Suprapubic skin (tissue), 4 donors: ENCODE measurements around the gene LRPPRC. TPM values are rescaled to one million over a fixed set of nuclear protein-coding genes. Genes with fewer than 3 reads are reported as not detected.
"Not testable (repeated sequence)": the region's sequence is repeated elsewhere in the genome, so short reads cannot be mapped to it uniquely, and the experiment has no call there.

Experiments
- DNase-seq, 2 donors: peaks; one replicate each; pipeline ENCODE4 v3.0.0-alpha.2; 2019; ENCODE audit warnings: low spot score in 2 of 2
- H3K27ac ChIP-seq: fragments of 200-600 bp; sonication (generic); one replicate; pipeline ENCODE4 v1.5.1; 2019
- H3K27me3 ChIP-seq: fragments of 200-600 bp; sonication (generic); one replicate; pipeline ENCODE4 v1.5.1; 2019
- H3K36me3 ChIP-seq: fragments of 200-600 bp; sonication (generic); one replicate; pipeline ENCODE4 v1.5.1; 2019
- H3K4me1 ChIP-seq: fragments of 200-600 bp; sonication (generic); one replicate; pipeline ENCODE4 v1.5.1; 2019
- H3K4me3 ChIP-seq: fragments of 200-600 bp; sonication (generic); one replicate; pipeline ENCODE4 v1.5.1; 2019; ENCODE audit warnings: mild to moderate bottlenecking
- H3K9me3 ChIP-seq: fragments of 200-600 bp; sonication (generic); one replicate; pipeline ENCODE4 v1.5.1; 2019
- EP300 ChIP-seq: sonication (generic); formaldehyde crosslinking; IDR thresholded peaks from one replicate; pipeline ENCODE4 v1.6.1; 2017; ENCODE audit warnings: antibody characterized with exemption
- POLR2A ChIP-seq, 2 donors: fragments of 450-650 bp; IDR thresholded peaks; one replicate each; pipeline ENCODE4 v1.6.1; 2017; ENCODE audit warnings: antibody characterized with exemption in 2 of 2, mild to moderate bottlenecking in 2 of 2, moderate library complexity in 2 of 2
- POLR2AphosphoS5 ChIP-seq, 3 donors: sonication (generic); formaldehyde crosslinking; IDR thresholded peaks; one replicate each; pipeline ENCODE4 v1.6.1; 2017; ENCODE audit warnings: antibody characterized with exemption in 3 of 3
- WGBS: methylation state at CpG from one replicate; pipeline ENCODE4 v1.1.5; 2018; 5-methylcytosine and 5-hydroxymethylcytosine counted together
- total RNA-seq, 4 donors: library from RNA; depleted of rRNA; stranded (reverse); fragments of >200 nt; gene quantifications; one replicate each; pipeline ENCODE4 v1.1.0, GENCODE V29; 2016
- TF ChIP-seq, protein P1 (sequence below), 2 donors: fragments of 200-600 bp in 1 of 2; fragments of 450-650 bp in 1 of 2; sonication (generic) in 1 of 2; IDR thresholded peaks; one replicate each; pipeline ENCODE4 v1.5.1; 2016 to 2019; ENCODE audit warnings: antibody characterized with exemption in 2 of 2, mild to moderate bottlenecking in 1 of 2, moderate library complexity in 1 of 2

Gene LRPPRC
- total RNA-seq, 4 donors from 2014 or later = 45.1 to 74.7 (median 46.6) TPM

DNA sequence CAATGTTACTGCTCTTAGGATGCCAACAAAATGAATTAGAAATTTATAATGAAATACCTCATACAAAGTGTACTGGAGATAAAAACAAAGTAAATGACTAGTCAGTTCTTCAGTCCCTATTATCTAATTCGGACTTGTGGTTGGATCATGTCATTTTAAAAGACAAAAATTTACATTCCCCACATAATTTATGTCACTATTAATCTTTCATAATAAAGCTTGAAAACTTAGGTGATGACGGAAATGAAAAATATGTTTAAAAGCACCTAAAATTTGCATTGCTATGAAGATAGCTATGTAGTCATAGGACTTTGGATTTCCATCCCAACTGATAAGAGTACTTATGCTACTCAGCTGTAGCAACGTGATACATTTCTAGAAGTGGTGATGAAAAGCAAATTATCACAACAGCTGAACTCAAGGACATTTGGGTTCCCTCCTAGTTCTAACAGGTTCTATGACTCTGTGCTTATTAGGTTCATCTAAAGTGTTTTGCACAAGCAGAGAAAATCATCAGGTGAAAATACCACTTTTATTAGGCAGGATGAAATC lies 58.4 kb downstream of the LRPPRC start:
- H3K36me3 ChIP-seq = peaks cover 49% of the 10 kb centered on the region
- DNase-seq = no peak
- H3K27me3 ChIP-seq = no peaks in the 10 kb centered on the region
- TF ChIP-seq, protein P1, sequence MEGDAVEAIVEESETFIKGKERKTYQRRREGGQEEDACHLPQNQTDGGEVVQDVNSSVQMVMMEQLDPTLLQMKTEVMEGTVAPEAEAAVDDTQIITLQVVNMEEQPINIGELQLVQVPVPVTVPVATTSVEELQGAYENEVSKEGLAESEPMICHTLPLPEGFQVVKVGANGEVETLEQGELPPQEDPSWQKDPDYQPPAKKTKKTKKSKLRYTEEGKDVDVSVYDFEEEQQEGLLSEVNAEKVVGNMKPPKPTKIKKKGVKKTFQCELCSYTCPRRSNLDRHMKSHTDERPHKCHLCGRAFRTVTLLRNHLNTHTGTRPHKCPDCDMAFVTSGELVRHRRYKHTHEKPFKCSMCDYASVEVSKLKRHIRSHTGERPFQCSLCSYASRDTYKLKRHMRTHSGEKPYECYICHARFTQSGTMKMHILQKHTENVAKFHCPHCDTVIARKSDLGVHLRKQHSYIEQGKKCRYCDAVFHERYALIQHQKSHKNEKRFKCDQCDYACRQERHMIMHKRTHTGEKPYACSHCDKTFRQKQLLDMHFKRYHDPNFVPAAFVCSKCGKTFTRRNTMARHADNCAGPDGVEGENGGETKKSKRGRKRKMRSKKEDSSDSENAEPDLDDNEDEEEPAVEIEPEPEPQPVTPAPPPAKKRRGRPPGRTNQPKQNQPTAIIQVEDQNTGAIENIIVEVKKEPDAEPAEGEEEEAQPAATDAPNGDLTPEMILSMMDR (IDR thresholded peaks at IDR 0.05) = no peak
- TF ChIP-seq POLR2A (IDR thresholded peaks at IDR 0.05) = no peak
- no peak for TF ChIP-seq POLR2AphosphoS5 (IDR thresholded peaks at IDR 0.05)
- TF ChIP-seq EP300 = no peak
- no peak overlapping the region for H3K4me3 ChIP-seq
- H3K4me1 ChIP-seq = no peaks in the 10 kb centered on the region
- 75% methylated on average over 3 of the region's 3 CpGs for WGBS
- H3K27ac ChIP-seq = no peak overlapping the region
- H3K9me3 ChIP-seq = no peaks in the 10 kb centered on the region

DNA sequence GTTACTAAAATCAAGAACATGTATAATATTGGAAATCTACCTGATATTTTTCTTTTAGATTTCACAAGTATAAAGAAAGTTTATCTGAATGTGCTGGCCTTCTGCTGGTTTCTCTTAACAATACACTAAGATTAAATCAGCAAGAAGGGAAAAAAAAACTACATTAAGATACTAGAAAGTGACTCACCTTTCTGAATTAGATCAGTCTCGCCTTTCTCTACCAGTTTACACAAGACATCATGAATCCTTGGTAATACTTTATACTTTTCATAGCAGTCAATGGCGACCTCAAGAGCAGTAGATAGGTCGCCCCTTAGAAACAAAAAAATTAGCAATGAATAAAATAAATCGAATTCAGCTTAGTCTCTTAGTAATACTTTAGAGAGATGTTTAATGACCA lies 61.2 kb downstream of the LRPPRC start:
- H3K4me1 ChIP-seq = no peaks in the 10 kb centered on the region
- DNase-seq = no peak
- no peak for TF ChIP-seq POLR2A (IDR thresholded peaks at IDR 0.05)
- TF ChIP-seq, protein P1 (IDR thresholded peaks at IDR 0.05) = no peak
- H3K27ac ChIP-seq = no peak overlapping the region
- H3K36me3 ChIP-seq = peaks cover 49% of the 10 kb centered on the region
- WGBS = 86% methylated on average over 4 of the region's 4 CpGs
- no peaks in the 10 kb centered on the region for H3K27me3 ChIP-seq
- no peaks in the 10 kb centered on the region for H3K9me3 ChIP-seq
- no peak overlapping the region for H3K4me3 ChIP-seq

DNA sequence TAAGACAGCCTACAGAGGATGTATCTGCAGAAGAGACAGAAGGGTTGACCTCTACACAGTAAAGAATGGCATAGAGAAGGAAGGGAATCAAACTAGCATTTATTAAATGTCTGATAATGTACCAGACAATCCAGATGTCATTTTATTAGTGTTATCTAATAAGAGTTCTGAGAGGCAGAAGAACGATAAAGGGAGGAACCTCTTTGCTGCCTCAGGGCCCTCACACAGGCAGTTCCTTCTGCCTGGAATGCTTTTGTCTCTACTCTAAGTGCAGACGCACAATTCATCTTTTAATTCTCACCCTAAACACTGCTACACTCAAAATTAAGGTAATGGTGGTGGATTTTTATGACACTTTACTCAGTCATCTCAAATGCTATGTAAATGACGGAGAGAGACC lies 64.5 kb downstream of the LRPPRC start:
- Histone ChIP-seq H3K4me1 (no peaks in the 10 kb centered on the region), H3K27ac (no peak overlapping the region), H3K4me3 (no peak overlapping the region), H3K27me3 (no peaks in the 10 kb centered on the region), H3K36me3 (peaks cover 53% of the 10 kb centered on the region), H3K9me3 (no peaks in the 10 kb centered on the region)
- no peak for TF ChIP-seq POLR2A (IDR thresholded peaks at IDR 0.05)
- no peak for TF ChIP-seq POLR2AphosphoS5 (IDR thresholded peaks at IDR 0.05)
- no peak for DNase-seq
- WGBS = 89% methylated on average over 3 of the region's 3 CpGs

DNA sequence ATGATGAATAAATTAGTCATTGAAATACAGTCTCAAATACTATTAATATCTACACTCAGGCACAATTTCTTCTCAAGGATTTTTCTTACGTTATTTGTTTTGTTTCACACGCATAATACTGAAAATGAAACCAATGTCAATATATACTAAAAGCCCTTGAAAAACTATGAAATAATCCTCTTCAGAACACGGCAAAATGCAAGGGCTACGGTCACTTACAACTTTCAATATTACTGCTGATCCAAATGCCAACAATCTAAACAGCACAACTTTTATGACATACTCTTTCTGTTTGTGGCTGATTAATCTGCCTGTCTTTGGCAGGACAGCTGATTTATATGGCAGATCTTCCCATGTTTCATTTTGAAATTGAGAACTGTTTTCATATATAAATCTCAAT lies 68.3 kb downstream of the LRPPRC start:
- H3K36me3 ChIP-seq = peaks cover 60% of the 10 kb centered on the region
- TF ChIP-seq POLR2A (IDR thresholded peaks at IDR 0.05) (no peak), POLR2AphosphoS5 (IDR thresholded peaks at IDR 0.05) (no peak), EP300 (no peak)
- TF ChIP-seq, protein P1 (IDR thresholded peaks at IDR 0.05) = no peak

DNA sequence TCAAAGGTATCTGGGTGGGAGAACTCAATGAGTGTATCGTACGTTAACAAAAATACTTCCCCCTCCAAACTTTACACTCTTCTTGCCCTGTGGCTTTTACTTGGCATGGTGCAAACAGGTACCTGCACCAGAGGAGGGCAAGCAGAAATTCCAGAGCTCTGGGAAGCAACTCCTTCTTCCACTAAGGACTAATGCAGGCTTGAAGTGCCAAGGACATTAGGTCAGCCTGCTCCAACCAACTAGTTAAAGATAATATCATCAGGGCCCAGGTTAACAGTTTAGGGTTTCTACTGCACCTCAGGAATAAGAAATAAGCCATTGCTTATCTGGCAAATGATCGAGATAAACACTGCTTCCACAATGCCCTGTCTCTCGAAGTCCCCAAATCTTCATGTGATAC lies 70.4 kb downstream of the LRPPRC start:
- no peaks in the 10 kb centered on the region for H3K4me1 ChIP-seq
- no peak for DNase-seq
- no peaks in the 10 kb centered on the region for H3K27me3 ChIP-seq
- H3K27ac ChIP-seq = no peak overlapping the region
- TF ChIP-seq, protein P1 (IDR thresholded peaks at IDR 0.05) = no peak
- TF ChIP-seq EP300 = no peak
- no peak for TF ChIP-seq POLR2AphosphoS5 (IDR thresholded peaks at IDR 0.05)
- TF ChIP-seq POLR2A (IDR thresholded peaks at IDR 0.05) = no peak
- 92% methylated on average over 4 of the region's 4 CpGs for WGBS
- H3K4me3 ChIP-seq = no peak overlapping the region
- H3K36me3 ChIP-seq = peaks cover 59% of the 10 kb centered on the region
- H3K9me3 ChIP-seq = no peaks in the 10 kb centered on the region

More for the DNA sequence above, 68.3 kb downstream of the LRPPRC start:
- no peak for DNase-seq
- H3K9me3 ChIP-seq = no peaks in the 10 kb centered on the region
- H3K4me3 ChIP-seq = no peak overlapping the region
- 85% methylated on average over 4 of the region's 4 CpGs for WGBS
- H3K4me1 ChIP-seq = no peaks in the 10 kb centered on the region
- no peaks in the 10 kb centered on the region for H3K27me3 ChIP-seq
- H3K27ac ChIP-seq = no peak overlapping the region

DNA sequence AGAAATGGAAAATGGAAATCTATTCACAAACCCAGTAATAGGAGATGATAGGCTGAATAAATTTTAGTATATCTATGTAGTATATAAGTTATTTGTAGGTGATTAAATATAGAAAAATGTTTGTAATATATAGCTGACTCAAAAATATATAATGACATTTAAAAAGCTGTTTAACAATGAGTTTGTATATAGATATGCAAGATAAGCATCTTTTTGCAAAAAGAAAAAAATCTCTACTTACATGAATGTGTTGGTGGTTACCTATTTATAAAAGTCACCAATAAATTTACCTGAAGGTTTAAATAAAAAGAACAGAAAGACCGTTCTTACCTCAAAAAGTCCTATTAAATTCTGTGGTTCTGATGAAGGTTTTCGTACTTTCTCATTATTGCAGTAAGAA lies 71.3 kb downstream of the LRPPRC start:
- Histone ChIP-seq H3K9me3 (no peaks in the 10 kb centered on the region), H3K4me3 (no peak overlapping the region), H3K27me3 (no peaks in the 10 kb centered on the region), H3K4me1 (no peaks in the 10 kb centered on the region), H3K27ac (no peak overlapping the region), H3K36me3 (peaks cover 58% of the 10 kb centered on the region)
- DNase-seq = no peak
- WGBS = 95% methylated on average over 2 of the region's 2 CpGs
- TF ChIP-seq, protein P1 (IDR thresholded peaks at IDR 0.05) = no peak
- no peak for TF ChIP-seq POLR2AphosphoS5 (IDR thresholded peaks at IDR 0.05)
- no peak for TF ChIP-seq POLR2A (IDR thresholded peaks at IDR 0.05)
- TF ChIP-seq EP300 = no peak

DNA sequence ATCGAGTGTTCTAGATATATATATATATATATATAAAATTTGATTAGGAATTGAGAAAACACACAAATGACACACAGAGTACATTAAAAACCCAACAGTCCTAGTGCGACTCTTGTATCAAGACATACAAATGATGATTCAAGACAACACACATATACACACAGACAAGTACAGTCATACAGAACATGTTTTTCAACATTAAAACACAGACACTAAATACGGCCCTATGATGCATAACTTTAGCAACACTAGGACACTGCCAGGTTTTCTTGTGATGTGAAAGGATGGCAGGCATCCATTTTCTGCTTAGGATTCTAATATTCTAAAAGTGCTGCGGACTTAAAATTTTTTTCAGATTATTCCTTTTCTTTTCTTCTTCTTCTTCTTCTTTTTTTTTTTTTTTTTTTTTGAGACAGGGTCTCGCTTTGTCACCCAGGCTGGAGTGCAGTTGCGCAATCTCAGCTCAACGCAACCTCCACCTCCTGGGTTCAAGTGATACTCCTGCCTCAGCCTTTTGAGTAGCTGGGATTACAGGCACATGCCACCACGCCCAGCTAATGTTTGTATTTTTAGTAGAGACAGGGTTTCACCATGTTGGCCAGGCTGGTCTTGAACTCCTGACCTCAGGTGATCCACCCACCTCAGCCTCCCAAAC lies 84.5 kb downstream of the LRPPRC start:
- H3K4me3 ChIP-seq = not testable (repeated sequence)

More for the DNA sequence above, 84.5 kb downstream of the LRPPRC start:
- peaks cover 53% of the 10 kb centered on the region for H3K36me3 ChIP-seq
- H3K27ac ChIP-seq, H3K27me3 ChIP-seq, DNase-seq, H3K4me1 ChIP-seq, H3K9me3 ChIP-seq: not testable (repeated sequence)
- 96% methylated on average over 8 of the region's 8 CpGs for WGBS
